ENCODE data around the gene CELSR3.

CELSR3 gene

DNA sequence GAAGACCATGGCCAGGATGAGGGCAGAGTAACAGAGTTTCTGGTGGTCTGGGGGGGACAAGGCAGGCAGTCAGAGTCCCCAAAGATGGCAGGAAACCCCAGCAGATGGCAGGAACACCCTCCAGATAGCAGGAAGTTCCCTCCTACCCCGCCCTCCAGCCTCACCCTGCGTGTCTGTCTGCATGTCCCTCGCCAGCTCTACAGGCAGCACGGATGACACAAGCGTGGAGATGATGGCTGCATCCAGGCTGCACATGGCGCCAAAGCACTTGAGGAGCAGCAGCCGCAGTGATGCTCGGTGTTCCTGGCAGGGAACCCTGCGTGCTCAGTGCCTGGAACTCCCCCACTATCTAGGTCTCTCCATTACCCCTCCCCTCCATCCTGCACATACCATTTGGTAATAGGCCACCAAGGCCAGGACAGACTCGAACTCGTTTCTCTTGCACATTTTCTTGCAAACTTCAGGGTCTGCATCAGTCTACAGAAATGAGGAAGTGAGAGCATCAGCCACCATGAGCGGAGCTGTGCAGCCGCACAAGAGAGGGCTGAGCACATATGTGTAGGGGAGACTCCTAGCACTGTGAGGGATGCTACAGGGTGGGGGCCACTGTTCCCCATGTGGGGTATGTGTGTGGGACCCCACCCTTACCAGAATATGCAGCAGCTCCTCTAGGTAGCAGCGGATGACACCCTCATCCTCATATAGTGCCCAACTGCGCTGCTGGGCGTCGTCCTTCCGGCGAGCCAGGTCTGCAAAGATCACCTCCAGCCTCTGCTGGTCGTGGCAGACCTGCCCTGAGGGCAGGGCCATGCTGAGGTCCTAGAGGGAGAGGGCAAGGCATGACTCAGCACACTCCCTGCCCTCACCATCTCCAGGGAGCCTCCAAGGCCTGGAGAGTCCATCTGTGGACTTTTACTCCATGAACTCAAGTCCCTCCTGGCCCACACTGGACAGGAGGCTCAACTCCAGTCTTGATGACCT is 17.0 kb upstream of the CELSR3 start:
- Histone ChIP-seq H3K36me3 (ENCODE audit: insufficient read depth, low read length) (peaks cover 16% of the 10 kb centered on the region; the same call in 1 of the 2 replicates), H3K79me2 (ENCODE audit: control insufficient read depth, insufficient read depth, low read length, unreplicated experiment) (peaks cover 17% of the 10 kb centered on the region), H3K4me1 (ENCODE audit: control insufficient read depth, insufficient read depth, low read length, unreplicated experiment) (peaks cover 21% of the 10 kb centered on the region), H3K4me3 (ENCODE audit: low read depth, low read length) (no peak overlapping the region), H2AFZ (ENCODE audit: low read length, unreplicated experiment) (no peak overlapping the region), H3K27ac (ENCODE audit: low read depth, low read length) (no peak overlapping the region), H3K27me3 (ENCODE audit: insufficient read depth, low read length) (no peaks in the 10 kb centered on the region)

DNA sequence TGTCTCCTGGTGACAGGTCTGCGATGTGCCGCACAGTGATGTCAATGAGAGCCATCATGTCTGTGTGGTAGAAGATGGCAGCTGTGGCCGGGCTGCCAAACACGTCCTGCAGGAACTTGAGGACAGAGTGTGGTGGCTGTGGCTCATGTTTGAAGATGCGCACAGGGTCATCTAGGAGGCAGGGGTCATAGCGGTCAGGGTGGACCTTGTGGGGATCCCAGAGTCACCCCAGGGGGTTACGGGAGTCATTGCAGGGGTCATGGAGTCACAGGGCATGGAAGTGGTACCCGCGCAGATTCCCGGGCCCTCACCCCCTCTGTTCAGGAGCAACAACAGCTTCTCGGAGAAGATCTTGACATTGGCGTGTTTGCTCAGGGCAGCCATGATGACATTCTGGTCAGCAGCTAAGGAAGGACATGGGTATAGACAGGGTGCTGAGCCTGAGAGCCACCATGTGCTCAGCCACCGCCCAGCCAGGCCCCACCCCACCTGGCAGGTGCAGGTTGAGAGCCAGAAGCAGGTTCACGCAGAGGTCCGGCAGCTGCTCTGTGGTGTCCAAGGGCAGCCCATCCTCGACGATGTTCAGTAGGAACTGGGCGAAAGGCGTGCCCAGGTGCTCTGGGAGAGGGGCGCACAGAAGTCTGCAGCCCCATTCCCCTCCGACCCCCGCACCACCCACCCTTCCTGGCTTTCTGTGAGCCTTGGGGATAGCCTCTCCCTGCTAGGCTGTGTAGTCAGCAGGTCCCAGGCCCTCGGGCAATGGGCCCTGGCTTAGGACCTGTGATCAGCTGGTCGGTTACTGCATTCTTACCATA is 16.1 kb upstream of the CELSR3 start:
- peaks cover 13% of the 10 kb centered on the region for H3K4me1 ChIP-seq (ENCODE audit: control insufficient read depth, insufficient read depth, low read length, unreplicated experiment)
- no peak overlapping the region for H3K27ac ChIP-seq (ENCODE audit: low read depth, low read length)
- peaks cover 7% of the 10 kb centered on the region for H3K79me2 ChIP-seq (ENCODE audit: control insufficient read depth, insufficient read depth, low read length, unreplicated experiment)
- H3K4me3 ChIP-seq (ENCODE audit: low read depth, low read length), result no peak overlapping the region
- peaks cover 16% of the 10 kb centered on the region; the same call in 1 of the 2 replicates for H3K36me3 ChIP-seq (ENCODE audit: insufficient read depth, low read length)
- no peaks in the 10 kb centered on the region for H3K27me3 ChIP-seq (ENCODE audit: insufficient read depth, low read length)
- H2AFZ ChIP-seq (ENCODE audit: low read length, unreplicated experiment), result no peak overlapping the region

DNA sequence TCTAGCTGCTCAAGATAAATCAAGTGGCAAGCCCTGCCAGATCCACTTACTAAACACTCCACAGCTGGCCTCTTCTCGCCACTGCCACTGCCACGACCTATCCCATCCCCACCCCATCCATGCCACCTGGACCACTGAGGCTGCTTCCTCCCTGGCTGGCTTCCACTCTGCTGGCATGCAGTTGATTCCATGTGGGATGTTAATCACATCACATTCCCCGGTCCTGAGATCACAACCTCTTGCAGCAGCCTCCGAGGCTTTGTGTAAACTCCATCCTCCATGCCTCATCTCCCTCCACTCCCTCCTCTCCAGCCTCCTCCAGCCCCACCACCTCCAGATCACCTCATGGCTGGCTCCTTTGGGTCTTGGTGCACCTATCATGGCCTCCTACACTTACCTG is 15.4 kb upstream of the CELSR3 start:
- no peak overlapping the region for H3K27ac ChIP-seq (ENCODE audit: low read depth, low read length)
- H3K4me3 ChIP-seq (ENCODE audit: low read depth, low read length), result no peak overlapping the region
- peaks cover 6% of the 10 kb centered on the region for H3K4me1 ChIP-seq (ENCODE audit: control insufficient read depth, insufficient read depth, low read length, unreplicated experiment)
- no peak overlapping the region for H2AFZ ChIP-seq (ENCODE audit: low read length, unreplicated experiment)
- H3K27me3 ChIP-seq (ENCODE audit: insufficient read depth, low read length), result no peaks in the 10 kb centered on the region
- peaks cover 16% of the 10 kb centered on the region; the same call in 1 of the 2 replicates for H3K36me3 ChIP-seq (ENCODE audit: insufficient read depth, low read length)
- peaks cover 2% of the 10 kb centered on the region for H3K79me2 ChIP-seq (ENCODE audit: control insufficient read depth, insufficient read depth, low read length, unreplicated experiment)

DNA sequence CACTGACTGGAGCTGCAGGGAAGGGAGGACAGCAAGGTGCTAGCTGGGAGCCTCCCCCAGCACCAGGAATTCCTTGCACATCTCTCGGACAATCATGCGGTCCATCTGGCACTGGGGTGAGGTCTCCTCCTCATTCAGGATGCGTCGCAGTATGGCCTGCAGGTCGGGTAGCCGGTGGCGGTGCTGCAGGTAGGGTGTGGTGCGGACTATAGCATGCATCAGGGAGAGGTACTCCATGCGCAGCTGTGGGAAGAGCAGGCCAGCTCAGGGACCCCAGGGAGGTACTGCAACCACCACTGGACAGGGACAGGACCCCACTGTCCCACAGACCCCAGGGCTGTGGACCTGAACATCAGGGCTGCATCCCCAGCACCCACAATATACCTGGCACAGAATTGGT is 11.8 kb upstream of the CELSR3 start:
- Histone ChIP-seq H2AFZ (ENCODE audit: low read length, unreplicated experiment) (no peak overlapping the region), H3K79me2 (ENCODE audit: control insufficient read depth, insufficient read depth, low read length, unreplicated experiment) (no peaks in the 10 kb centered on the region), H3K27me3 (ENCODE audit: insufficient read depth, low read length) (no peaks in the 10 kb centered on the region), H3K4me1 (ENCODE audit: control insufficient read depth, insufficient read depth, low read length, unreplicated experiment) (no peaks in the 10 kb centered on the region), H3K36me3 (ENCODE audit: insufficient read depth, low read length) (peaks cover 5% of the 10 kb centered on the region; the same call in 1 of the 2 replicates), H3K27ac (ENCODE audit: low read depth, low read length) (no peak overlapping the region), H3K4me3 (ENCODE audit: low read depth, low read length) (no peak overlapping the region)

DNA sequence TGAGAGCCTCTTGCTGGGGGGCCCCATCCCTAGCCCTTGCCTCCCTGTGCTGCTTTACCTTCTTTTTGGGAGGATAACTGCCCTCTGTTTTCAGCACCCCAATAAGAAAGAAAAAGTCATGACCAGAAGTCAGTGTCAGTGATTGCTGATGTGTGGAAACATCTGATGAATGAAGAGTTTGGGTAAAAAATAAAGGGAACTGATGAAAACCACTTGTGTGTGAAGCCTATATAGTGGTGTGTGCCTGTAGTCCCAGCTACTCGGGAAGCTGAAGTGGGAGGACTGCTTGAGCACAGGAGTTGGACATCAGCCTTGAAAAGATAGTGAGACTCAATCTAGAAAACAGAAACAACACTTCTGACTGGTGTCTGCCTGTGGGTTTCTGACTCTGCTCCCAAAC is 9.8 kb upstream of the CELSR3 start:
- Histone ChIP-seq H3K79me2 (ENCODE audit: control insufficient read depth, insufficient read depth, low read length, unreplicated experiment) (no peaks in the 10 kb centered on the region), H3K4me1 (ENCODE audit: control insufficient read depth, insufficient read depth, low read length, unreplicated experiment) (no peaks in the 10 kb centered on the region), H3K27me3 (ENCODE audit: insufficient read depth, low read length) (no peaks in the 10 kb centered on the region), H2AFZ (ENCODE audit: low read length, unreplicated experiment) (no peak overlapping the region), H3K36me3 (ENCODE audit: insufficient read depth, low read length) (peaks cover 3% of the 10 kb centered on the region; the same call in 1 of the 2 replicates), H3K4me3 (ENCODE audit: low read depth, low read length) (no peak overlapping the region), H3K27ac (ENCODE audit: low read depth, low read length) (no peak overlapping the region)

DNA sequence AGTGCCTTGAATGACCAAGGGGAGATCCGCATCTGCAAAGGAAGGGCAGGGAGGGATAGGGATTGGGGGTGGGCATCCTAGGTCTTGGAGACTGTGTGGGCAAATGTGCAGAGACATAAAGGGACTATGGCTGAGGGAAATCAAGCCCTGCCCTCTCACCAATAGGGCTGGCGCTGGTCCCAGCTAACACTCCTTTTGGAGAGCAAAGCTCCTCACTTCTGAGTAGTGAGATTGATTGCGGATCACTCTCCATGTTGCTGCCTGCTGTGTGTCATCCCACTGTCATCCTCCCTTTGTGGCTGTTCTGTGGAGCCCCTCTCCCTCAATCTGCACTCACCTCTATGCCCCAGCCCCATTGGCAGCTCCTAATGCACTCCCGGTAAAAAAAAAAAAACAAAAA is 2.2 kb upstream of the CELSR3 start:
- H3K79me2 ChIP-seq (ENCODE audit: control insufficient read depth, insufficient read depth, low read length, unreplicated experiment), result no peaks in the 10 kb centered on the region
- H3K27me3 ChIP-seq (ENCODE audit: insufficient read depth, low read length), result no peaks in the 10 kb centered on the region
- H2AFZ ChIP-seq (ENCODE audit: low read length, unreplicated experiment), result no peak overlapping the region
- H3K4me3 ChIP-seq (ENCODE audit: low read depth, low read length), result no peak overlapping the region
- peaks cover 11% of the 10 kb centered on the region for H3K4me1 ChIP-seq (ENCODE audit: control insufficient read depth, insufficient read depth, low read length, unreplicated experiment)
- H3K27ac ChIP-seq (ENCODE audit: low read depth, low read length), result no peak overlapping the region
- 0 out of 2 replicates have a peak, but pooled peaks cover 5% of the 10 kb centered on the region for H3K36me3 ChIP-seq (ENCODE audit: insufficient read depth, low read length)

DNA sequence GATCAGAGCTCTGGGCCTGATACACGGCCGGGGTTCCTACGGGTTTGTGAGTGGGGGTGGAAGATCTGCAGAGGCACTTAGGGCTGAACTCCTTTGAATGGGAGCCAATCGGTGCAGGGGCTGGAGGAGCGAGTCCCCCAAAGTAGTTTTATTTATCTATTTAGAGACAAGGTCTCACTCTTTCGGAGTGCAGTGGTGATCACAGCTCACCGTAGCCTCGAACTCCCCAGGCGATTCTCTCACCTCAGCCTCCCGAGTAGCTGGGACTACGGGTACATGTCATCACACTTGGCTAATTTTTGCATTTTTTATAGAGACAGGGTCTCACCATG is 1.6 kb upstream of the CELSR3 start:
- Histone ChIP-seq H3K27me3 (ENCODE audit: insufficient read depth, low read length) (no peaks in the 10 kb centered on the region), H3K79me2 (ENCODE audit: control insufficient read depth, insufficient read depth, low read length, unreplicated experiment) (no peaks in the 10 kb centered on the region), H3K27ac (ENCODE audit: low read depth, low read length) (peak overlapping the region; percentile 97), H3K4me1 (ENCODE audit: control insufficient read depth, insufficient read depth, low read length, unreplicated experiment) (peaks cover 11% of the 10 kb centered on the region), H3K4me3 (ENCODE audit: low read depth, low read length) (peak overlapping the region; percentile 3; the same call in 1 of the 2 replicates), H3K36me3 (ENCODE audit: insufficient read depth, low read length) (0 out of 2 replicates have a peak, but pooled peaks cover 7% of the 10 kb centered on the region), H2AFZ (ENCODE audit: low read length, unreplicated experiment) (no peak overlapping the region)

DNA sequence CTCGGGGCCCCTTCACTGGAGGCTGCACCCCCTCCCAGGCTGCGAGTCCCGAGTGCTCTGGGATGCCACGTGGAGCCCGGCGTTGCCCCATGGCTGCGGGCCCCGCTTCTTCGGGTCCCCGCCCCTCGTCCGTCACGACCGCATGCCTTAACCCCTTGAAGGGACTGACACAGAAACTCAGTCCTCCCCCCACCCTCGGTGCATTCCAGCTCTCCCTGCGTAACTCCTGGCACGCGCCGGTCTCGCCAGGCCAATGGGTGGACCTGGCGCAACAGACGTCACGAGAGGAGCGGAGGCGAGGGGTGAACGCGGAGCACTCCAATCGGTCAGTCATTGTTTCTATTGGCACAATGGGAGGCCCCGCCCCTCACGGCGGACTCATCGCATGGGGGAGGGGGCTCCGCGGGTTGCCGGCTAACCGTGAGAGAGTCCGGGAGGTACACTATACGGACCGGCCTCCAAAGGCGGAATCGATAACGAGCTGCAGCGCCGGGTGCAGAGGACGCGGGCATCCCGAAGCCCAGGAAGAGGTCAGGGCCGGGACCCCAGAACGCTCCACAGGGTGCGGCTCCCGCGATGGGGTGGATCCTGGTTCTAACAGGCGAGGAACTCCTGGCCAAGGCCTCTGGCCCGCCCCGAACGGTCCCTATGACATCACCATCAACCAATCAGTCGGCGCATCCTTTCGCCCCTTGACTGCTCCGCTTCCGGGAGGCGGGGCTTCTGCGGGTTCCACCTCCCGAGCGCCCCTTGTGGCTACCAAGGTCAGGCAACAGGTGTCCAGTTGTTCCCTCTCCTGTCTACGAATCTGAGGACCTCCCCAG is 1.0 kb upstream of the CELSR3 start:
- peaks cover 13% of the 10 kb centered on the region; the same call in 1 of the 2 replicates for H3K36me3 ChIP-seq (ENCODE audit: insufficient read depth, low read length)
- peak overlapping the region; percentile 97 for H3K27ac ChIP-seq (ENCODE audit: low read depth, low read length)
- peak overlapping the region; percentile 19 for H2AFZ ChIP-seq (ENCODE audit: low read length, unreplicated experiment)
- H3K27me3 ChIP-seq (ENCODE audit: insufficient read depth, low read length), result no peaks in the 10 kb centered on the region
- no peaks in the 10 kb centered on the region for H3K79me2 ChIP-seq (ENCODE audit: control insufficient read depth, insufficient read depth, low read length, unreplicated experiment)
- peaks cover 11% of the 10 kb centered on the region for H3K4me1 ChIP-seq (ENCODE audit: control insufficient read depth, insufficient read depth, low read length, unreplicated experiment)
- peak overlapping the region; percentile 89 for H3K4me3 ChIP-seq (ENCODE audit: low read depth, low read length)

DNA sequence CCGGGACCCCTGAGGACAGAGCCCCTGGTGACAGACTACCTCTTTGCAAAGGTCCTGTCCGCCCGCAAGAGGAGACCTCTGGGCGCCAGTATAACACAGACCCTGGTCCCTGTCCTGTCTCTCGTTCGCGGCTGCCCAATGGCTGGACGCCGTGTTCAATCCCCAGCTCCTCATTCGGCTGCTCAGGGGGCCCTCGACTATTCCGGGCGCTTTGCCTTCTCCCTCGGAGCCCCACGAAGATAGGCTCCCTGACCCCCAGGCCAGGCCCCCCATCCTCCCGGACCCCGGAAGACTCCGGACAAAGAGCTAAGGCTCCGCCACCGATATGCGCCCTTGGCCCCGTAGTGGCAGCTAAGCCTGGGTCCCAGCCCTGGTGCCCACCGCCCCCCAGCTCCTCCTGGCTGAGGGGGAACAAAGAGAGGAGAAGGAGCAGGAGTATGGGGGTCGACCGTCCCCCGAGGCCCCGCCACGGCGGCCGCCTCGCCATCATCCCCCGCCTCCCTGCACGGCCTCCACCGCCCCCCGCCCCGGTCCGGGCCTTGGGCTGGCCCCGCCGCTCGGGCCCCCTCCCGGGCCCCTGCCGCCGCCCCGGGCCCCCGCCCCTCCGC is 437 bp downstream of the CELSR3 start:
- H3K36me3 ChIP-seq (ENCODE audit: insufficient read depth, low read length), result peaks cover 13% of the 10 kb centered on the region; the same call in 1 of the 2 replicates
- peaks cover 11% of the 10 kb centered on the region for H3K4me1 ChIP-seq (ENCODE audit: control insufficient read depth, insufficient read depth, low read length, unreplicated experiment)
- H2AFZ ChIP-seq (ENCODE audit: low read length, unreplicated experiment), result no peak overlapping the region
- peak overlapping the region; percentile 89 for H3K4me3 ChIP-seq (ENCODE audit: low read depth, low read length)
- no peak overlapping the region for H3K27ac ChIP-seq (ENCODE audit: low read depth, low read length)
- no peaks in the 10 kb centered on the region for H3K27me3 ChIP-seq (ENCODE audit: insufficient read depth, low read length)
- no peaks in the 10 kb centered on the region for H3K79me2 ChIP-seq (ENCODE audit: control insufficient read depth, insufficient read depth, low read length, unreplicated experiment)

Data from ACC112 (cell line).